Measurements from ENCODE around the gene TSPEAR.
"Not testable (repeated sequence)": the region's sequence is repeated elsewhere in the genome, so short reads cannot be mapped to it uniquely, and the experiment has no call there.

Gene TSPEAR

DNA sequence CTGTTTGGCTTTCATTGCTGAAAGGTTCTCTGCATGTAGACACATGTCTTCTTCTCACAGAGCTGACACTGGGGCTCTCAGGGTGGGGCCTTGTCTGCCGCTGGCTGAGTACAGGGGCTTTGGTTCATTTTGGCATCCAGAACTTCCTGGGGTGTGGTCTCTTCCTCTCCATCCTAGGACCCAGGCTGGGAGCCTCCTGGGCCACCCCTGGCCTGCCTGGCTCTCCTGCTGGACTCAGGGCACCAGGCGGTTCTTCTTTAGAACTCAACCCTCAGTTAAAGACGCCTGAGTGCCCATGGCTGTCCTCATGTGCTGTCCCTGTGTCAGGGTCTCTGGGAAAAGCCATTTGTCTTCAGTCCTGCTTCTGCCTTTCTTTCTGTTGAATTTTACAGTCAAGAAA, 125.5 kb downstream of the TSPEAR start:
- DNase-seq = no peak

GRCh38 chr21:44583800-44584147, 127.6 kb downstream of the TSPEAR start:
- DNase-seq = no peak

DNA sequence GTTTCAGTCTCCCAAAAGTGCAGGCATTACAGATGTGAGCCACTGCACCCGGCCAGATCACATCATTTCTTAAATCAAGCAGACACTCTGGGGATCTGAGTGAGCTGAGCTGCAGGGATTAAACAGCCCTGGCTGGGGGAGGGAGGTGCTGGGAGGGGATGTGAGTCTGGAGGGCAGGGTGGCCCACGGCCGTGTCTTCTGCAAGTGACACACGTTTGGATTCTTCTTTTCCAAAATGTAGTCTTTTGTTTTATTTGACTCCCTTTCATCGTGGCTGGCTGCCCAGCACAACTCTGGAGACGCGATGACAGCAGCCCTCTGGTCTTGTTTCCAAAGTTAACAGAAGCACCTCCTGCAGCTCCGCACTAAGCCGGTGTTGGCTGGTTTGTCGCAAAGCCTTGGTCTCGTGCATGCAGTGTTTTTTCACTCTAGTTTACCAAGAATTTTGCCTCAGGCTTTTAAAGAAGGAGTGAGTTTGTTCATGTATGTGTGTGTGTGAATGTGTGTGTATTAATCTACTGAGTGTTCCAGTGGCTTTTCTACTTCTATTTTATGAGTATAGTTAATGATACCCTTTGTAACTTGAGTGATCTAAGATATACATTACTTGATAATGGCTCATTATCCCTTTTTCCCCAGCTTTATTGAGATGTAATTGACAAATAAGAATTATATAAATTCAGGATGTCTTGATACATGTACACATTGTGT, 128.1 kb downstream of the TSPEAR start:
- DNase-seq = no peak

DNA sequence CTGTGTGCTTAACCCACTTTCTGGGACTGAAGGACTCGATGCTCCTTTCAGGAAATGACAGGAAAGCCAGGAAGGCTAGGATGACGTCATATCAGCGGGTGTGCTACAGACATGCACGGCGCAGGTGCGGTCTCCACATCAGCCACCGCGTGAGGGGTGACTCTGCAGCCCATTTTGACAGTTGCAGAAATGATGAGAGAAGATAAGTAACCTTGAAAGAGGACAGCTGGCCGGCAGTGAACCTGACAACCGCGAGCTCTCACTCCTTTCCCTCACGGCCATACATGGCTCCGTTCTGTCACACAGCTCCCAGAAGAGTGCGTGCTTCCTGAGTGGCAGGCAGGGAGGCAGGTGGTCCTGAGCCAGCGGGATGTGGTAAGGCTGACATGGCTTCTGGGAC, 129.3 kb downstream of the TSPEAR start:
- DNase-seq = no peak

GRCh38 chr21:44581158-44581557, 130.2 kb downstream of the TSPEAR start:
- DNase-seq = no peak

DNA sequence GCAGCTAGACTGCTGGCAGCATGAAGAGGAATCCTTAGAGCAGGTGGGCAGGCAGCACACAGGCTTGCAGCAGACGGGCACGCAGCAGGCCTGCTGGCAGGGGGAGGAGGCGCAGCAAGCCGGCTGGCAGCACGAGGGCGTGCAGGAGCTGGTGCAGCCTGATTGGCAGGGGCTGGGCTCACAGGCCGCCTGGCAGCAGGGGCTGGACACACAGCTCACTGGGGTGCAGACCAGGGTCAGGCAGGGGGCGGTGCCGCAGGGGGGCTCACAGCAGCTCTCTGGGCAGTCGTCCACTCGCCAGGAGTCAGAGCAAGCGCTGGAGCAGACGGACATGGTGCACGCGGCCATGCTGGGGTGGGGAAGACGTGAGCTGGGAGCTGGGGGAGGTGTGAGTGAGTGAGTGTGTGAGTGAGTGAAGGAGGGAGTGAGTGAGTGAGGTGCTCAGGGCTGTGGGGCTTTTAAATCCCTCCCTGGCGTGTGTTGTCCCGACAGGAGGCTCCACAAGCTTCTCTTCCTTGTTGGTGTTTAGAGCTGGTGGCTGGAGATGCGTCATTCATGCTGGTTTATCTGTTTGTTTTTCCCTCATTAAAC, 131.0 kb downstream of the TSPEAR start, which contains the start of gene KRTAP10-5:
Gene KRTAP10-5, minus strand, starts transcription at position 374 of the 591 bp plus-strand sequence. Its CDS starts 26 bp downstream, at position 348.
- DNase-seq = not testable (repeated sequence)

DNA sequence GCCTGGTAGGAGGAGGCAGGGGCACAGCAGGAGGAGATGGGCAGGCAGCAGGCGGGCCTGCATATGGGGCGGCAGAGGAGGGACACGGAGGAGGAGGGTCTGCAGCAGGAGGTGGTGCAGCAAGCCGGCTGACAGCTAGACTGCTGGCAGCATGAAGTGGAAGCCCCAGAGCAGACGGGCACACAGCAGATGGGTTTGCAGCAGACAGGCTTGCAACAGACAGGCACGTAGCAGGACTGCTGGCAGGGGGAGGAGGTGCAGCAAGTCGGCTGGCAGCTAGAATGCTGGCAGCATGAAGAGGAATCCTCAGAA, 131.6 kb downstream of the TSPEAR start:
- DNase-seq = no peak

- DNase-seq = no peak
Measured at GRCh38 chr21:44579056-44579832, 132.1 kb downstream of the TSPEAR start.

DNA sequence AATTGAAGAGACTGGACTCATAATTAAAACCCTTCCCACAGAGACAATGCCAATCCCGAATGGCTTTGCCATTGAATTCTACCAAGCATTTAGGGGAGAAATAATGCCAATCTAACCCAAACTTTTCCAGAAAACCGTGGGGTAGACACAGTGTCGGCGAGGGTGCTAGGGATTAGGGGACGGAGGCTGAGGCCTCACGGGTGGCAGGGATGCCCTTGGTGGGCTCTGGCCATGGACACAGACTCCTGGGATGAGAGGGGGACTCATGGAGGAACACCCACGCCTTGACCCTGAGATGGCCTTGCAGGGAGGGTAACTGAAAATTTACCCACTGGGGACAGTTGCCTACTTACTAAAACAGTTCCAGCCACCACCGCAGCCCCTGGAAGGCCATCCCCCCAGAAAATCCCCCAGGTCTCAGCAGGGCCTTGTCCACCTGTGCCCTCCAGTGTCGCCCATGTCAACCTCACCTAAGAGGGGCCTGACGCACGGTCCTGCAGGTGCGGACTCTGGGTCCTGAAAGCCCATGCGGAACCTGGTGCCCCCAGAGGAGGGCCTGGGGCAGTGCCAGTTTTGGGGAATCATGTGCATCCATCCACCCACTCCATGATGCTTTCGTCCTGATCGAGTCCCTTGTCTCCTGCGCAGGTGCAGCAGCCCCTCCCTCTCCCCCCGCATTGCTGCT, 132.9 kb downstream of the TSPEAR start:
- no peak for DNase-seq

GRCh38 chr21:44576025-44576420, 135.3 kb downstream of the TSPEAR start:
- DNase-seq = no peak

DNA sequence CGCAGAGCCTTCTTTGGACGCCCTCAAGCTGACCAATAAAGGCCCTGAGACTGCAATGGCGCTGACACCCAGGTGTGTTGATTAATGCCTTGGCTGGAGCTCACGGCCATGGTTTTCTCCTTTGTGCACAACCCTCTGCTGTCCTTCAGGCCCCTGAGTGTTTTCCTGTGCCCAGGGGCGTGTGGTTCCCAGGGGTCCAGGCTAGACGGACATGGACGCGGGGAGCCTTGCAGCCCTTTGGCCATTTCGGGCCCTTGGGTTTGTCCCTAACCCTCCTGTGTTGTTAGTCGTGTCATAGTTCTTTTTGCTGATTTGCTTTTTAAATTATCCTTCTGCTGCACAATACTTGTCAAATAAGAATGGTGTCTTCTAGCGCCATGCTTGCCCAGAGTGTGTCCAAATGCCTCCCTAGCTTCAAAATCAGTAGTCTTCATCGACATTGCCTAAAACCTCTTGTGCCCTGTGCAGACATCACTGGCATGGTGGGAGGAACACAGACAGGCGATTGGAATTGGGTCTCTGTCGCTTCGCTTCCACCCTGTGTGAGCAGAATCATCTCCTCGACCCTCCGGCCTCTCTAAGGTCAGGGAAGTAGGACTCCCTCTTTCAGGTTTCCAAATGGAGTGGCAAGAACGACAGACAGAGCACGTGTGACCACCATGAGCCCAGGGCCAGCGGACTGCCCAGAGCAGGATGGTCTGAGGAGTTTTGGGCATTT, 135.9 kb downstream of the TSPEAR start:
- DNase-seq = no peak

GRCh38 chr21:44574457-44575306, 136.7 kb downstream of the TSPEAR start:
- DNase-seq = no peak

GRCh38 chr21:44573630-44574456, 137.5 kb downstream of the TSPEAR start, which contains the start of gene KRTAP10-4:
KRTAP10-4 (plus strand) TSS chr21:44573729; CDS start chr21:44573759, 30 bp downstream.
- DNase-seq = not testable (repeated sequence)

- DNase-seq = no peak
Measured at GRCh38 chr21:44572959-44573583, 138.3 kb downstream of the TSPEAR start.

GRCh38 chr21:44571844-44572782, 139.3 kb downstream of the TSPEAR start:
- DNase-seq = no peak

DNA sequence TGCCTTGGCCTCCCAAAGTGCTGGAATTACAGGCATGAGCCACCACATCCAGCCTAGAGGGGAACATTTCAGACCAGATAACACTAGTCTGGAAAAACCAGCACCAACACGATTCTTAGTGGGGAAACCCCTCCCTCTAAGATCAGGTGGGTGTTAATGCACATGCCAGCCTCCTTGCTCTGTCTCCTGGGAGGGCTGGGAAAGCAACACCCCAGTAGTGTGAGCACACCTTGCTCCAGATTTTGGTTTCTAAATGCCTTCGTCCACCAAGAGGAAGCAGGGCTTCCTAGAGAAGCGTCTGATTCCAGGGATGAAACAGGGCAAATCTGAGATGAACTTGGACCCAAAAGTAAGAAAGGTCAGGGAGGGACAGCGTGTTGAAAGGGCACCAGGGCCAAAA, 140.1 kb downstream of the TSPEAR start:
- DNase-seq = no peak

- no peak for DNase-seq
Measured at GRCh38 chr21:44569861-44570517, 141.4 kb downstream of the TSPEAR start.

Data from right kidney (tissue), 1 donor.